Dermis microvascular lymphatic vessel endothelial cell (primary cell): ENCODE results near the gene TBCA. TPM values are rescaled to one million over a fixed set of nuclear protein-coding genes. Genes with fewer than 3 reads are reported as not detected.
"Not testable (repeated sequence)": the region's sequence is repeated elsewhere in the genome, so short reads cannot be mapped to it uniquely, and the experiment has no call there.

Experiments used
- DNase-seq, 2 donors: peaks; one replicate each; pipeline versions ENCODE4 v3.0.0 to v3.0.0-alpha.2; 2010; ENCODE audit warnings: low read depth in 2 of 2
- total RNA-seq: library from RNA; depleted of rRNA; stranded (reverse); fragments of >200 nt; gene quantifications from 2 replicates; pipeline ENCODE4 v1.2.1, GENCODE V29; 2014

Gene TBCA
- total RNA-seq, 1 donor from 2014 or later, result 75.1 TPM

GRCh38 chr5:77709993-77710685, 66.0 kb downstream of the TBCA start:
- DNase-seq, result no peak

GRCh38 chr5:77709340-77709739, 66.8 kb downstream of the TBCA start:
- no peak for DNase-seq

GRCh38 chr5:77707791-77708190, 68.3 kb downstream of the TBCA start:
- no peak for DNase-seq

- not testable (repeated sequence) for DNase-seq
Measured at GRCh38 chr5:77699569-77699968, 76.6 kb downstream of the TBCA start.

- no peak for DNase-seq
Measured at GRCh38 chr5:77698920-77699319, 77.2 kb downstream of the TBCA start.

- no peak for DNase-seq
Measured at GRCh38 chr5:77697692-77698091, 78.4 kb downstream of the TBCA start.

GRCh38 chr5:77696120-77696519, 80.0 kb downstream of the TBCA start:
- no peak for DNase-seq

GRCh38 chr5:77693913-77694312, 82.2 kb downstream of the TBCA start:
- DNase-seq, result no peak

GRCh38 chr5:77683171-77683732, 92.9 kb downstream of the TBCA start:
- no peak for DNase-seq

GRCh38 chr5:77670526-77670925, 105.6 kb downstream of the TBCA start:
- DNase-seq, result no peak

GRCh38 chr5:77669677-77670076, 106.5 kb downstream of the TBCA start:
- no peak for DNase-seq

GRCh38 chr5:77663090-77663863, 112.9 kb downstream of the TBCA start:
- no peak for DNase-seq

- DNase-seq, result no peak
Measured at GRCh38 chr5:77662635-77663034, 113.5 kb downstream of the TBCA start.

- no peak for DNase-seq
Measured at GRCh38 chr5:77658662-77659061, 117.5 kb downstream of the TBCA start.

- no peak for DNase-seq
Measured at GRCh38 chr5:77651343-77651742, 124.8 kb downstream of the TBCA start.

GRCh38 chr5:77650686-77651085, 125.5 kb downstream of the TBCA start:
- DNase-seq, result no peak

GRCh38 chr5:77649776-77650175, 126.4 kb downstream of the TBCA start:
- no peak for DNase-seq

GRCh38 chr5:77645995-77646639, 130.0 kb downstream of the TBCA start:
- DNase-seq, result no peak

- peak in 1 of 2 donors; percentile 33 for DNase-seq
Measured at GRCh38 chr5:77645158-77645994, 130.8 kb downstream of the TBCA start.

GRCh38 chr5:77644371-77645157, 131.6 kb downstream of the TBCA start:
- DNase-seq, result no peak
